DND-41 (cell line): ENCODE results near the gene ARHGAP24.

Experiments used
- EZH2 ChIP-seq: IDR thresholded peaks from 3 replicates; pipeline ENCODE4 v1.6.1; 2012; ENCODE audit warnings: borderline replicate concordance, low read depth, mild to moderate bottlenecking, moderate library complexity, low read length, inconsistent platforms; ENCODE audit not compliant: severe bottlenecking
- TF ChIP-seq, protein P1 (sequence below): IDR thresholded peaks from 2 replicates; pipeline ENCODE4 v1.5.1; 2012; ENCODE audit warnings: borderline replicate concordance, low read length, moderate library complexity, mild to moderate bottlenecking; ENCODE audit not compliant: poor library complexity, severe bottlenecking; ENCODE audit errors: extremely low read depth

DNA sequence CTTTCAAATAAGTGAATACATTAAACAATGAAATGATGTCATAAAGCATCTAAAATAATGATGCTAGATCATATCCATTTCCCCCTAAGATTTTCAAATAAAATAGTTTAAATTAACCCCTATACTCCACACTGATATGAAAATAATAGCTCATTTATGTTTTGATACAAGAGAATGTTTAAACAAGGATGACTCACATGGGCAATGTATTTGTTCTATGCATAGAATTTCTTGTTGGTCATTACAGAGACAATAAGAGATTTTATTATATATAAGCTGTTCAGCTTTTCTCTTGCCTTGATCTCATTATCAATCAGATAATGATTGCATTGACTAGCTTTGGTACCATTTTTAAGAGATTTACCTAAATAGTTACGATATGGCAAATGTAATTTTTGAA is 411.7 kb downstream of the ARHGAP24 start:
- TF ChIP-seq, protein P1, sequence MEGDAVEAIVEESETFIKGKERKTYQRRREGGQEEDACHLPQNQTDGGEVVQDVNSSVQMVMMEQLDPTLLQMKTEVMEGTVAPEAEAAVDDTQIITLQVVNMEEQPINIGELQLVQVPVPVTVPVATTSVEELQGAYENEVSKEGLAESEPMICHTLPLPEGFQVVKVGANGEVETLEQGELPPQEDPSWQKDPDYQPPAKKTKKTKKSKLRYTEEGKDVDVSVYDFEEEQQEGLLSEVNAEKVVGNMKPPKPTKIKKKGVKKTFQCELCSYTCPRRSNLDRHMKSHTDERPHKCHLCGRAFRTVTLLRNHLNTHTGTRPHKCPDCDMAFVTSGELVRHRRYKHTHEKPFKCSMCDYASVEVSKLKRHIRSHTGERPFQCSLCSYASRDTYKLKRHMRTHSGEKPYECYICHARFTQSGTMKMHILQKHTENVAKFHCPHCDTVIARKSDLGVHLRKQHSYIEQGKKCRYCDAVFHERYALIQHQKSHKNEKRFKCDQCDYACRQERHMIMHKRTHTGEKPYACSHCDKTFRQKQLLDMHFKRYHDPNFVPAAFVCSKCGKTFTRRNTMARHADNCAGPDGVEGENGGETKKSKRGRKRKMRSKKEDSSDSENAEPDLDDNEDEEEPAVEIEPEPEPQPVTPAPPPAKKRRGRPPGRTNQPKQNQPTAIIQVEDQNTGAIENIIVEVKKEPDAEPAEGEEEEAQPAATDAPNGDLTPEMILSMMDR: no peak
- no peak for TF ChIP-seq EZH2
